Panc1 (cell line): Measurements from ENCODE around the gene LAMP5. TPM values are rescaled to one million over a fixed set of nuclear protein-coding genes. Genes with fewer than 3 reads are reported as not detected.

ENCODE experiments used
- ATAC-seq: fragments of 200-7000 bp; cut with Tn5 transposase; 2 replicates; pipeline ENCODE4 v1.9.1; 2020; ENCODE audit warnings: mild to moderate bottlenecking, moderate library complexity
- BruUV-seq: library from RNA; stranded (reverse); fragments of 400-500 nt; replicated peaks from 2 replicates; lab custom pipeline; 2021; lab: Mats Ljungman, UMichigan
- CTCF ChIA-PET: fragments of 300-600 bp; sonication (Branson Sonifier 250); formaldehyde crosslinking; loops from one replicate; lab custom pipeline; 2022; ENCODE audit warnings: antibody characterized with exemption; lab: Charles Lee
- POLR2A ChIA-PET: fragments of 300-600 bp; sonication (Branson Sonifier 250); formaldehyde crosslinking; loops from one replicate; lab custom pipeline; 2022; ENCODE audit warnings: antibody characterized with exemption; lab: Charles Lee
- DNase-seq: peaks from one replicate; pipeline ENCODE4 v3.0.0-alpha.2; 2010; ENCODE audit warnings: low read depth, low spot score
- H3K27ac ChIP-seq: 2 replicates; pipeline ENCODE4 v1.5.1; 2011; ENCODE audit warnings: mild to moderate bottlenecking, low read length, inconsistent platforms
- H3K27me3 ChIP-seq: fragments of 200-500 bp; sonication (Bioruptor generic); 2 replicates; pipeline ENCODE4 v1.6.0; 2014; ENCODE audit warnings: low read length, inconsistent platforms; ENCODE audit not compliant: control insufficient read depth, insufficient read depth
- H3K36me3 ChIP-seq: fragments of 200-500 bp; sonication (Bioruptor generic); 2 replicates; pipeline ENCODE4 v1.5.1; 2014; ENCODE audit warnings: inconsistent platforms, mild to moderate bottlenecking, low read length, moderate library complexity; ENCODE audit not compliant: control insufficient read depth, insufficient read depth
- H3K4me1 ChIP-seq: 2 replicates; pipeline ENCODE4 v1.5.1; 2011; ENCODE audit warnings: inconsistent platforms, mild to moderate bottlenecking, low read length, moderate library complexity; ENCODE audit not compliant: control insufficient read depth, insufficient read depth
- H3K4me3 ChIP-seq, 2 experiments: 2 replicates each; pipeline ENCODE4 v1.5.1; 2011 to 2012; ENCODE audit warnings: low read depth in 2 of 2, low read length in 2 of 2, mild to moderate bottlenecking in 2 of 2, inconsistent platforms in 1 of 2, moderate library complexity in 1 of 2
- H3K9me3 ChIP-seq: fragments of 200-500 bp; sonication (Bioruptor generic); 2 replicates; pipeline ENCODE4 v1.5.1; 2014; ENCODE audit warnings: low read depth, mild to moderate bottlenecking, inconsistent platforms, low read length, moderate library complexity; ENCODE audit not compliant: control insufficient read depth, insufficient read depth
- CTCF ChIP-seq: fragments of 450-650 bp; IDR thresholded peaks from 2 replicates; pipeline ENCODE4 v1.5.1; 2017; ENCODE audit warnings: mild to moderate bottlenecking
- POLR2AphosphoS5 ChIP-seq: IDR thresholded peaks from 2 replicates; pipeline ENCODE4 v1.6.1; 2012; ENCODE audit warnings: mild to moderate bottlenecking, low read depth, low read length, moderate library complexity
- REST ChIP-seq, 2 experiments: IDR thresholded peaks; 2 replicates each; pipeline ENCODE4 v1.6.1; 2011 to 2012; ENCODE audit warnings: low read depth in 2 of 2, control low read depth in 1 of 2, low read length in 1 of 2, mild to moderate bottlenecking in 1 of 2, moderate library complexity in 1 of 2; ENCODE audit not compliant: insufficient read depth in 1 of 2
- SIN3A ChIP-seq: IDR thresholded peaks from 2 replicates; pipeline ENCODE4 v1.6.1; 2012; ENCODE audit warnings: low read depth, mild to moderate bottlenecking, low read length, moderate library complexity, borderline replicate concordance; ENCODE audit not compliant: insufficient read depth
- TCF7L2 ChIP-seq: IDR thresholded peaks from 2 replicates; pipeline ENCODE4 v1.6.1; 2011; ENCODE audit warnings: mild to moderate bottlenecking, low read depth, low read length, inconsistent platforms
- in situ Hi-C: cut with HindIII; loops from 2 replicates; pipeline ENCODE4 v1.10.0; 2016; ENCODE audit warnings: low sequenced_read_pairs, low pct_unique_long_range_greater_than_20kb
- intact Hi-C: fragments of 100-400 bp; cut with micrococcal nuclease; formaldehyde crosslinking; loops from one replicate; pipeline ENCODE4 v1.10.0; 2022; ENCODE audit not compliant: unreplicated experiment
- total RNA-seq: library from RNA; stranded (reverse); gene quantifications from one replicate; pipeline ENCODE4 v1.2.1, GENCODE V29; 2021; ENCODE audit not compliant: unreplicated experiment

LAMP5 gene
- total RNA-seq, 1 experiment from 2014 or later: not detected

GRCh38 chr20:9510911-9511310 lies 3.5 kb upstream of the LAMP5 start:
- in situ Hi-C loops (no loop called here), intact Hi-C loops (no loop called here)
- Histone ChIP-seq H3K4me3 (no peak overlapping the region), H3K4me1 (peaks cover 5% of the 10 kb centered on the region; the same call in 1 of the 2 replicates), H3K36me3 (no peaks in the 10 kb centered on the region; the same call in 1 of the 2 replicates), H3K27me3 (peaks cover 33% of the 10 kb centered on the region), H3K9me3 (no peaks in the 10 kb centered on the region), H3K27ac (no peak overlapping the region)
- no peak for TF ChIP-seq CTCF
- TF ChIP-seq REST (IDR thresholded peaks at IDR 0.05; ENCODE audit: insufficient read depth in 1 of 2, low read depth in 2 of 2, low read length in 1 of 2): no peak
- no peak for TF ChIP-seq SIN3A
- TF ChIP-seq POLR2AphosphoS5: no peak
- no peak for TF ChIP-seq TCF7L2
- no peak for ATAC-seq
- no TSS peak for BruUV-seq
- no peak for DNase-seq
- ChIA-PET POLR2A (no interaction called here), CTCF (no interaction called here)

- no peak for TF ChIP-seq TCF7L2
- no peak for TF ChIP-seq CTCF
- no peak for TF ChIP-seq SIN3A
- TF ChIP-seq REST (IDR thresholded peaks at IDR 0.05; ENCODE audit: insufficient read depth in 1 of 2, low read depth in 2 of 2, low read length in 1 of 2): no peak
- TF ChIP-seq POLR2AphosphoS5: no peak
- Histone ChIP-seq H3K4me3 (peak overlapping the region in 1 of 2 experiments; percentile 29; a peak in 1 of 4 replicates), H3K27ac (no peak overlapping the region), H3K36me3 (no peaks in the 10 kb centered on the region; the same call in 1 of the 2 replicates), H3K27me3 (peaks cover 32% of the 10 kb centered on the region), H3K9me3 (no peaks in the 10 kb centered on the region), H3K4me1 (peaks cover 5% of the 10 kb centered on the region; the same call in 1 of the 2 replicates)
- in situ Hi-C loops: no loop called here
- ATAC-seq: 0 out of 2 replicates have a peak, but pooled peaks have one; percentile 38
- no peak for DNase-seq
- BruUV-seq: no TSS peak
- ChIA-PET CTCF (no interaction called here), POLR2A (no interaction called here)
- intact Hi-C loops: no loop called here
Measured at GRCh38 chr20:9514072-9514460, 324 bp upstream of the LAMP5 start.
